Measurements from ENCODE around the gene SHISA2.

GRCh38 chr13:26036383-26036782 lies 15.4 kb downstream of the SHISA2 start:
- TF ChIP-seq REST (IDR thresholded peaks at IDR 0.05) (no peak), MAX (IDR thresholded peaks at IDR 0.05) (no peak), RXRA (IDR thresholded peaks at IDR 0.05) (no peak), CTCF (IDR thresholded peaks at IDR 0.05; ENCODE audit: low read depth, low read length, missing input control) (no peak), TAF1 (conservative IDR thresholded peaks at IDR 0.05) (no peak)

All from liver (tissue), 3 donors.